Esophagus squamous epithelium (tissue), 4 donors: ENCODE measurements around the gene OR4K14.

Experiments used
- CTCF ChIP-seq, 6 experiments: fragments of 450-650 bp in 4 of 6; fragments of 200-600 bp in 2 of 6; sonication (generic) in 2 of 6; IDR thresholded peaks; one replicate each; pipeline ENCODE4 v1.5.1; 2016 to 2019; ENCODE audit warnings: antibody characterized with exemption in 6 of 6, mild to moderate bottlenecking in 4 of 6, moderate library complexity in 4 of 6
- POLR2A ChIP-seq, 4 donors: fragments of 450-650 bp; IDR thresholded peaks; one replicate each; pipeline ENCODE4 v1.6.1; 2017; ENCODE audit warnings: antibody characterized with exemption in 4 of 4, mild to moderate bottlenecking in 4 of 4, moderate library complexity in 3 of 4

- TF ChIP-seq CTCF (IDR thresholded peaks at IDR 0.05) (no peak), POLR2A (IDR thresholded peaks at IDR 0.05) (no peak)
Measured at GRCh38 chr14:20035449-20035848, 16.3 kb upstream of the OR4K14 start.
